NCI-H510A treated with DMSO at 0.1 percent for 48 hours (cell line): ENCODE measurements around the gene SCNN1G.
A peak's percentile ranks its signal among the peaks of the same experiment; 100 is the strongest.

Experiments used
- DNase-seq: peaks from one replicate; lab custom pipeline; 2025; lab: John Stamatoyannopoulos, UW

Gene SCNN1G

DNA sequence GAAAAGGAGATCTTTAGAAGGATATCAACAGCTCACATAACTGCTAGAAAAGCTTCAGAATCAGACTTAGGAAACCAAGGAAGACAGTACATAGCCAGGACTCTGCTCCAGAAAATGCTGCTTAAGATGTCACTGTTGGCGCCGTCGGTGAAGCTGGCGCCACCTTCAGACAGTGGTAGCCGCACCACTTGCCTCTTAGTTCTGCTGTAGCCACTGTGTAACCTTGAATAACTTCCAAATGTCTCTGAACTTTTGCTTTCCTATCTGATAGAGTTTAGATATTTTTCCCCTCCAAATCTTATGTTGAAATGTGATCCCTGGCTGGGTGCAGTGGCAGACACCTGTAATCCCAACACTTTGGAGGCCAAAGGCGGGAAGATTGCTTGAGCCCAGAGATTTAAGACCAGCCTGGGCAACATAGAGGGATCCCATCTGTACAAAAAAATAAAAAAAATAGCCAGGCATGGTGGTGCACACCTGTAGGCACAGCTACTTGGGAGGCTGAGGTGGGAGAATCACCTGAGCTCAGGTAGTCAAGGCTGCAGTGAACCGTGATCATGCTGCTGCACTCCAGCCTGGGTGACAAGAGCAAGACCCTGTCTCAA is 27.0 kb upstream of the SCNN1G start:
- DNase-seq, result peak; percentile 12

- no peak for DNase-seq
These were observed 26.4 kb upstream of the SCNN1G start for GRCh38 chr16:23156110-23156509.

DNA sequence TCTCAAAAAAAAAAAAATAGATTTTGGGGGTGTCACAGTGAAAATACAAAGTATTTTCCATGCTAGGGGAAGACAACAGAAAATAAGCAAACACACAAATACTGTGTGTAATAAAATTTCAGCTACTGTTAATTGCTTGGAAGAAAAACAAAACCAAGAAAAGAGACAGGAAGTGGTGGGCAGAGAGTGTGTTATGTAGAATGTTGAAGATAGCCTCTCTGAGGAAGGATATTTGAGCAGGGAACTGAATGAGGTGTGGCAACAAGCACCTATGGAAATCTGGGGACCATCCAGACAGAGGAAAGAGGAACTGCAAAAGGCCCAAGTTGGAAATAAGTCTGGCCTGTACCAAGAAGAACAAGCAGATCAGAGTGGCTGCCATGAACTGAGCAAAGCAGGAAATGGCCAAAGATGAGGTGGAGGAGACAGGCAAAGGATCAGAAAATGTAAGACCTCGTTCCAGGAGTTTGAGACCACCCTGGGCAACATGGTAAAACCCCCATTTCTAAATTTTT is 25.5 kb upstream of the SCNN1G start:
- DNase-seq, result no peak

DNA sequence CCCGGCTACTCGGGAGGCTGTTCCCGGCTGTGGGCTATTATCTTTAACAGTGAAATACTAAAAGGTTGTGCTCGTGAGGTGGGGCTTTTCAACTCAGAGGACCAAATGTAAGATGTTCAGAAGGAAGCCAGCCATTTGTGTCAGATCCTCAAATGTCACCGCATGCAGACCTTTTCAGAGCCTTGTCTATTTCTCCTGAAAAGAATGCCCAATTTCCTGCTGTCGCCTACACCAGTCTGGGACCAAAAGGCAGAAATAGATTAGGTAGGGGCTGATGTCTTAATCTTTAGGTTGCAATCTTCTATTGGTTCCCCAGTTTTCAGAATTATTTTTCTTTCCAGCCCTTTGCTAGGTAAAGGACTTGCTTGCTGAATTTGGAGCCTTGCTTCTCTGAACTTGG is 24.4 kb upstream of the SCNN1G start:
- DNase-seq, result no peak

GRCh38 chr16:23160082-23160481 is 22.5 kb upstream of the SCNN1G start:
- DNase-seq, result no peak

DNA sequence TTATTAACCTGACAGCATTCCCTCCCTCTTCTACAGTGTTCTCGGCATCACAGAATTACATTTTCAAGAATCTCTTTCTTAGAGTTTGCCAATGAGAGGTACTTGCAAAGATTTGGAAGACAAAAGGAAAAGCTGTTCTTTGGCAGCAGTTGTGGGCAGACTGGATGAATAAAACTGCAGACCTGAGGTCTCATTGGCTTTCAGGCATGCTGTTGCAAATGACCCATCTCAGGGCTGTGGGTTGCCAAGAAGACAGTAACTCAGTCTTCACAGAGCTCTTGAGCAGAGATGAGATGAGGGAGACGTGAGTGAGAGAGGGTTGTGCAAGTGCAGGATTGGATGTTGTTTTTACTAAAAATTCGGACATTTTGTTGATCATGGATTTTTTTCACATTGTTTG is 22.0 kb upstream of the SCNN1G start:
- DNase-seq, result no peak

- DNase-seq, result no peak
These were observed 18.6 kb upstream of the SCNN1G start for GRCh38 chr16:23163921-23164320.

GRCh38 chr16:23164736-23165135 is 17.8 kb upstream of the SCNN1G start:
- no peak for DNase-seq

GRCh38 chr16:23172583-23172982 is 10.0 kb upstream of the SCNN1G start:
- DNase-seq, result no peak

GRCh38 chr16:23172994-23173393 is 9.6 kb upstream of the SCNN1G start:
- no peak for DNase-seq

GRCh38 chr16:23174622-23175021 is 7.9 kb upstream of the SCNN1G start:
- DNase-seq, result no peak

DNA sequence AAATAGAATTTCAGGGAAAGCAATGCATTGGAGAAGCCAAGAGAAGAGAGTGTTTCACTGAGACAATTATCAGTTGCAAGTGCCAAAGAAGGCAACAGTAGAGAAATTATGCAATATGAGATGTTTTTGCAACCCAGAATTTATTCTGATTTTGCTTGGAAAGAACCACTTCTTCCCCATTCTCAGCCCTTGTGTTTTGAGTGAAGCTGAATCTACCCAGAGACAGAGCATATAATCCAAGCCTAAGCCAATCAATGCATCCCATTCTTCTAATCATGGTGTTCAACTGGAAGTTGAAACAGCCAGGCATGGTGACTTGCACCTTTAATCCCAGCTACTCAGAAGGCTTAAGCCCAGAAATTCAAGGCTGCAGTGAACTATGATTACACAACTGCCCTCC is 6.9 kb upstream of the SCNN1G start:
- no peak for DNase-seq

DNA sequence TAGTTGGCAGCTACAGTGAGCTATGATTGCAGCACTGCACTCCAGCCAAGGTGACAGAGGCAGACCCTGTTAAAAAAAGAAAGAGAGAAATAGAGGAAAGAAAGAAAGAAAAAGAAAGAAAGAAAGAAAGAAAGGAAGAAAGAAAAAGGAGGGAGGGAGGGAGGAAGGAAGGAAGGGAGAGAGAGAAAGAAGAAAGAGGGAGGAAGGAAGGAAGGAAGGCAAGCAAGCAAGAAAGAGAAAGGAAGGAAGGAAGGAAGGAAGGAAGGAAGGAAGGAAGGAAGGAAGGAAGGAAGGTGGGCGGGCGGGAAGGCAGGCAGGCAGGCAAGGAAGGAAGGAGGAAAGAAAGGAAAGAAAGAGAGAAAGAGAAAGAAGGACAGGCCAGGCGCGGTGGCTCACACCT is 1.0 kb upstream of the SCNN1G start:
- no peak for DNase-seq

- DNase-seq, result peak; percentile 94
These were observed 303 bp upstream of the SCNN1G start for GRCh38 chr16:23182206-23182678.

DNA sequence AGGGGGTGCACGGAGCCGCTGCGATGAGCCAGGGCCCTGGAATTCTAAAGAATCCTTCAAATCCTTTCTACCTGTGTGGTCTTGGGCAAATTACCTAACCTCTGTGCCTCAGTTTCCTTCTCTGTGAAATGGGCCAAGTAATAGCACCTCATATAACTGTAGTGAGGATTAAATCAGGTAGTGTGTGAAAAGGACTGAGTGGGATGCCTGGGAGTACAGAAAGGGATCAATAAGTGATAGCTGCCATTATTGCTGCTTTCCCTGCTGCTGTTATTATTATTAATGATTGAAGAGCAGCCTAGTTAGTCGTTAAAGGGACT is 958 bp downstream of the SCNN1G start:
- no peak for DNase-seq

DNA sequence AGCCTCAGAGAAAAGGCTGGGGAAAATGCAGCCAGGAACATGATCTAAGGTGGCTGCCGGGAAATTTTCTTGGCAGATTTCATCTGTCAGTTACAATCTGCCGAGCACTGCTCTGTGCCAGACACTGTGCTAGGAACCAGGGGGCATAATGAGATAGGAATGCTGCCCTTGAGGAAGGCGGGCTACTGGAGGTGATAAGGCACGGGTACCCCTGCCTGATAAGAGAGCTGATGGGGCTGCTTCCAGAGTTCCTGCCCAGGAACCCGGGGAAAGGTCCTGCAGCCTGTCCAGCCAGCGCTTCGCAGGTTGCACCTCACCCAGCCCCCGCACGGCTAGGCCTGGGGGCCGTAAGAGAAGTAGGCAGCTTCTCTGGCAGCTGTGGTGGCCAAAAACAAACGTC is 3.1 kb downstream of the SCNN1G start:
- DNase-seq, result no peak

DNA sequence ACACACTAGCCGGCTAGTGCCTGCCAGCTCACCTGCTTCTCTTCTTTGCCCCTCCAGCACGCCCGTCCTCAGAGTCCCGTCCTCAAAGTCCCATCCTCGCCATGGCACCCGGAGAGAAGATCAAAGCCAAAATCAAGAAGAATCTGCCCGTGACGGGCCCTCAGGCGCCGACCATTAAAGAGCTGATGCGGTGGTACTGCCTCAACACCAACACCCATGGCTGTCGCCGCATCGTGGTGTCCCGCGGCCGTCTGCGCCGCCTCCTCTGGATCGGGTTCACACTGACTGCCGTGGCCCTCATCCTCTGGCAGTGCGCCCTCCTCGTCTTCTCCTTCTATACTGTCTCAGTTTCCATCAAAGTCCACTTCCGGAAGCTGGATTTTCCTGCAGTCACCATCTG is 3.6 kb downstream of the SCNN1G start:
- no peak for DNase-seq

DNA sequence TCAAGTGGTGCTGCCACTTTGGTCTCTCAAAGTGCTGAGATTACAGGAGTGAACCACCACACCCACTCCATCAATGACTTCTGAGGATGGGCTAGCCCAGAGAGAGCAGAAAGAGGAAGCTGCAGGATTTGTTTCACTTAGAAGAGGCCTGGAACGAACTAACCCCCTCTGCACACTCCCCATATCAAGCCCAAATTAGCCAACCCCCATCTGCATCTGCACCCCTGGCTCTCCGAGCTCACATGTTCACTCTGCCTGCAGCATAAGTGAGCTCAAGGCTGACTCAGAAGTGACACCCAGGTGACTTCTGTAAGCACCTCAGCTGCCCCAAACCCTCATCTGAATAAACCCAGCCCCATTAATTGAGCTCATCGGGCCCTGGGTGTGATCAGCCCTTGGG is 4.8 kb downstream of the SCNN1G start:
- DNase-seq, result no peak

DNA sequence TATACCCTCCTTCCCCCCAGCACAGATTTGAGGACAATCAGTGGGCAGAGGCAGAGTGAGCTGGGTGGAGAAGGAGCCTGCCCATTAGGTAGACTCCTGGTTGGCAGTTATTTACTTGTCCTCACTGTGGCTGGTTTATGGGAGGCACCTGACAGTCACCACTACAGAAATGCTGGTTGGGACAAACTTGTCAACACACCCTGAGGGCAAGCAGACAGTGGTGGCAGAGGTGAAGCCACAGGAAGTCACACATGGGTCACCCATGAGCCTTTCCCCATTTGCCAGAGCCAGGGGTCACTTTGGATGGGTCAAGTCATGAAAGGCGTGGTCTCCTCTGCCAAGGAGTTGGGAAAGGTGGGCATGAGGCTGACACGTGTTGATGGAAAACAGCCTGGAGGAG is 6.4 kb downstream of the SCNN1G start:
- DNase-seq, result no peak

DNA sequence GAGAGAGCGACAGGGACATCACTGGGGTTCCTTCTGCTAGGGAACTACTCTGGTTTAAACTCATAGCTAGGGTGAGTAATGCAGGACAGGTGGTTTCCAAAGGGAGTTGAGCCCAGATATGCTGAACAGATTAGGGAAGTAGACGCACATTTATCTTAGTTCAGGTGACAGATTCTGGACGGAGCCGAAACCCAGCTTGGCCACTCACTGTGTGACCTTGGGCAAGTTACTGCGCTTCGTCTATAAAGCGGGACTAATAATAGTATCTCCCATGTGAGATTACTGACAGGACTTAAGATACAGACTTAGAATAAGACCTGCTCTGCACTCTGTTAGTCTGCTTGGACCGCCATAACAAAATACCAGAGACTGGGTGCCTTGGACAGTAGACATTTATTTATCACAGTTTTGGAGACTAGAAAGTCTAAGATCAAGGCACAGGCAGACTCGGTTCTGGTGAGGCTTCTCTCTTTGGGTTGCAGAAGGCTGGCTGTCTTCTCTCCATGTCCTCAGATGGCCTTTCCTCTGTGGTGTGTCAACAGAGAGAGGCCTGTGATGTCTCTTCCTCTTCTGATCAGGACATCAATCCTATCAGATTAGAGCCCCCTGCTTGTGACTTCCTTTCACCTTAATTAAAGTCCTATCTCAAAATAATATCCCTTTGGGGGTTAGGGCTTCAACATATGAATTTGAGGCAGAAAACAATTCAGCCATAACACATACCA is 12.1 kb downstream of the SCNN1G start:
- no peak for DNase-seq

- no peak for DNase-seq
These were observed 12.9 kb downstream of the SCNN1G start for GRCh38 chr16:23195366-23195978.

DNA sequence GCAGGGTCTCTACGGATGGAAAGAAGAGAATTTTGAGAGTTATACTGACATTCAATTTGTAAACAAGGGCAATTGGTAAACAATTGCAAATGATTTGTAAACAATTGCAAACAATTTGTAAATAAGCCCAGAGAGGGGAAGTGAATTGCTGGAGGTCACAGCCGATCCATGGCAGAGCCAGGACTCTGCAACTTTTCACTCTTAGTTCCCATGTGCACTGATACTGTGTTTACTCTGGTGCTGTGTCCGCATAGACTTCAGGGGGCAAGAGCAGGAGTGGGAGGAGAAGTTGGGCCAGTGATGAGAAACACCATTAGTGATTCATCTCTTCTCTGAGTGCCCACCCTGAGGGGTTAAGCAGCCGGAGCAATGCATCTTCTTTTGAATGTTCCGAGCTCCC is 14.0 kb downstream of the SCNN1G start:
- no peak for DNase-seq

- DNase-seq, result no peak
These were observed 19.6 kb downstream of the SCNN1G start for GRCh38 chr16:23202166-23202565.
